Measurements from ENCODE around the gene VAMP8.

DNA sequence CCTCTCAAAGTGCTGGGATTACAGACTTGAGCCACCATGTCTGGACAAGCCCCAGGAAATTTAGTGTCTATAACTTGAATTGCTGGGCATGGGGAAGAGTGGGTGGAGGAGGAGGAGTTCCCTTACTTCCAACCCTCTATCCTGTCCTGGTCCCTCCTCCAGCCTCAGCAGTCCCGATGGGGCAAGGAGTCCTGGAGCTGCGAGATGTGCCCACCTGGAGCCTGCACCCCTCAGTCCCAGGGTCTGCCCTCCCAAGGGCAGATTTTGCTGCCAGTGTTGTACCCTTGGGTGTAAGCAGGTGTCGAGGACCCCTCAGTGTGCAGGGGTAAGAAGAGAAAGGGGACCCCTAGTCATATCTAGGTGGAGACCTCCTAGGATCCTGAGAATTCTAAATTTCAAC is 2.8 kb downstream of the VAMP8 start:
- no peak for TF ChIP-seq CTCF (conservative IDR thresholded peaks at IDR 0.05; ENCODE audit: low read length)
- TF ChIP-seq EZH2phosphoT487 (IDR thresholded peaks at IDR 0.05; ENCODE audit: borderline replicate concordance) = no peak
